Gastroesophageal sphincter (tissue), 4 donors: ENCODE measurements around the gene CIT. TPM values are rescaled to one million over a fixed set of nuclear protein-coding genes. Genes with fewer than 3 reads are reported as not detected.

Experiments used
- ATAC-seq: fragments of 150-250 bp; one replicate; pipeline ENCODE4 v1.9.1; 2016; ENCODE audit warnings: mild to moderate bottlenecking, moderate library complexity
- H3K27ac ChIP-seq, 4 donors: fragments of 200-600 bp; sonication (generic) in 3 of 4; 1 replicate in 3 of 4; 2 replicates in 1 of 4; pipeline ENCODE4 v1.5.1; 2016 to 2019
- H3K27me3 ChIP-seq: fragments of 200-600 bp; sonication (generic); one replicate; pipeline ENCODE4 v1.5.1; 2019
- H3K36me3 ChIP-seq, 2 donors: fragments of 200-600 bp; sonication (generic); one replicate each; pipeline ENCODE4 v1.5.1; 2019; ENCODE audit warnings: control low read depth in 1 of 2
- H3K4me1 ChIP-seq, 3 donors: fragments of 200-600 bp; sonication (generic); 1 replicate in 2 of 3; 2 replicates in 1 of 3; pipeline ENCODE4 v1.5.1; 2016 to 2019; ENCODE audit warnings: control low read depth in 2 of 3
- H3K4me3 ChIP-seq, 2 donors: fragments of 200-600 bp; sonication (generic); one replicate each; pipeline ENCODE4 v1.5.1; 2019; ENCODE audit warnings: mild to moderate bottlenecking in 1 of 2, moderate library complexity in 1 of 2
- H3K9me3 ChIP-seq, 3 donors: fragments of 200-600 bp; sonication (generic); one replicate each; pipeline ENCODE4 v1.5.1; 2017 to 2019; ENCODE audit warnings: control low read depth in 2 of 3
- EP300 ChIP-seq: sonication (generic); formaldehyde crosslinking; IDR thresholded peaks from one replicate; pipeline ENCODE4 v1.6.1; 2017; ENCODE audit warnings: antibody characterized with exemption, mild to moderate bottlenecking
- POLR2A ChIP-seq, 2 donors: fragments of 450-650 bp; IDR thresholded peaks; one replicate each; pipeline ENCODE4 v1.6.1; 2017; ENCODE audit warnings: antibody characterized with exemption in 2 of 2, mild to moderate bottlenecking in 2 of 2, moderate library complexity in 1 of 2
- POLR2AphosphoS5 ChIP-seq: sonication (generic); formaldehyde crosslinking; IDR thresholded peaks from one replicate; pipeline ENCODE4 v1.6.1; 2017; ENCODE audit warnings: antibody characterized with exemption
- WGBS, 2 donors: methylation state at CpG; one replicate each; pipeline ENCODE4 v1.1.5; 2018; ENCODE audit warnings: low coverage in 1 of 2; 5-methylcytosine and 5-hydroxymethylcytosine counted together
- total RNA-seq, 4 donors: library from RNA; depleted of rRNA; stranded (reverse); fragments of >200 nt; gene quantifications; one replicate each; pipeline ENCODE4 v1.1.0, GENCODE V29; 2016
- TF ChIP-seq, protein P1 (sequence below), 4 experiments: fragments of 200-600 bp in 2 of 4; fragments of 450-650 bp in 2 of 4; sonication (generic) in 1 of 4; IDR thresholded peaks; one replicate each; pipeline ENCODE4 v1.5.1; 2017 to 2019; ENCODE audit warnings: antibody characterized with exemption in 4 of 4, mild to moderate bottlenecking in 2 of 4, moderate library complexity in 2 of 4

The CIT gene
- total RNA-seq, 4 donors from 2014 or later: 3.8 to 9.7 (median 6.6) TPM

DNA sequence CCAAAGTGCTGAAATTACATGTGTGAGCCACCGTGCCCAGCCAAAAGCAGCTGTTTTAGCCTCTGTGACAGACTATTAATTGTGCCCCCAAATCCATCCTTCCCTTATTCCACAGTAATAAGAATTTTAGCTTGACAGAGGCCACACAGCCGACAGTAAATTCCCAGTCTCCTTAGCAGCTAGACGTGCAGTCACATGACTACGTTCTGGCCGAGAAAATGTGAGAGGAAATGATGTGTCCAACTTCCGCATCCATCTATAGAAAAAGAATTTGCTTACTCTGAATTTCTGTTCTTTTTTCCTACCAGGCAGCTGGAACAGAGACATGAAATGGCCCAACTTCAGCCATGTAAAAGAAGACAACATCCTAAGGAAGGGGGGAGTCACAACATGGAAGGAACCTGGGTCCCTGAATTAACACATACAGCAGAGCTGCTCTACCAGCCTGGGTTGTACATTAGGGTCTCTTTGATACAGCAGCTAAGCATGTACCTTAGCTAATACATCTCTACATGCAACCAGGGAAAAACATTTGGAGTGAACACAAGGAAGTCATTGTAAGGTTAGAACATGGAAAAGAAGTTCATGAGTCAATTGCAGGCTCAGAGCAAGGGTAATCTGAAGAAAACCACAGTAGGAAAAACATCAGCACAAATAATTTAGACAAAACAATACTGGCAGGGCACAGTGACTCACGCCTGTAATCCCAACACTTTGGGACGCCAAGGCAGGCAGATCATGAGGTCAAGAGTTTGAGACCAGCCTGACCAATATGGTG is 35.5 kb downstream of the CIT start:
- TF ChIP-seq EP300: no peak
- TF ChIP-seq POLR2AphosphoS5: no peak
- no peak for TF ChIP-seq POLR2A (IDR thresholded peaks at IDR 0.05)
- TF ChIP-seq, protein P1, sequence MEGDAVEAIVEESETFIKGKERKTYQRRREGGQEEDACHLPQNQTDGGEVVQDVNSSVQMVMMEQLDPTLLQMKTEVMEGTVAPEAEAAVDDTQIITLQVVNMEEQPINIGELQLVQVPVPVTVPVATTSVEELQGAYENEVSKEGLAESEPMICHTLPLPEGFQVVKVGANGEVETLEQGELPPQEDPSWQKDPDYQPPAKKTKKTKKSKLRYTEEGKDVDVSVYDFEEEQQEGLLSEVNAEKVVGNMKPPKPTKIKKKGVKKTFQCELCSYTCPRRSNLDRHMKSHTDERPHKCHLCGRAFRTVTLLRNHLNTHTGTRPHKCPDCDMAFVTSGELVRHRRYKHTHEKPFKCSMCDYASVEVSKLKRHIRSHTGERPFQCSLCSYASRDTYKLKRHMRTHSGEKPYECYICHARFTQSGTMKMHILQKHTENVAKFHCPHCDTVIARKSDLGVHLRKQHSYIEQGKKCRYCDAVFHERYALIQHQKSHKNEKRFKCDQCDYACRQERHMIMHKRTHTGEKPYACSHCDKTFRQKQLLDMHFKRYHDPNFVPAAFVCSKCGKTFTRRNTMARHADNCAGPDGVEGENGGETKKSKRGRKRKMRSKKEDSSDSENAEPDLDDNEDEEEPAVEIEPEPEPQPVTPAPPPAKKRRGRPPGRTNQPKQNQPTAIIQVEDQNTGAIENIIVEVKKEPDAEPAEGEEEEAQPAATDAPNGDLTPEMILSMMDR (IDR thresholded peaks at IDR 0.05): no peak
- H3K9me3 ChIP-seq: peaks cover 0 to 11% (median 0%) of the 10 kb centered on the region in 3 donors
- no peak for ATAC-seq
- H3K4me1 ChIP-seq: no peaks in the 10 kb centered on the region
- H3K27ac ChIP-seq: no peak overlapping the region
- 84 to 88% methylated on average over 1 to 7 of the region's 8 CpGs for WGBS, 2 donors
- no peak overlapping the region for H3K4me3 ChIP-seq
- no peaks in the 10 kb centered on the region for H3K36me3 ChIP-seq
- no peaks in the 10 kb centered on the region for H3K27me3 ChIP-seq

- Histone ChIP-seq H3K4me1 (no peaks in the 10 kb centered on the region), H3K4me3 (no peak overlapping the region), H3K27me3 (no peaks in the 10 kb centered on the region), H3K27ac (no peak overlapping the region), H3K9me3 (peaks cover 0 to 11% (median 0%) of the 10 kb centered on the region in 3 donors), H3K36me3 (no peaks in the 10 kb centered on the region)
- WGBS, 2 donors: 92 to 96% methylated on average over 3 of the region's 3 CpGs
- TF ChIP-seq EP300 (no peak), POLR2AphosphoS5 (no peak), POLR2A (IDR thresholded peaks at IDR 0.05) (no peak)
- TF ChIP-seq, protein P1 (IDR thresholded peaks at IDR 0.05): no peak
- no peak for ATAC-seq
Observed at GRCh38 chr12:119840582-119840981, 36.5 kb downstream of the CIT start.

DNA sequence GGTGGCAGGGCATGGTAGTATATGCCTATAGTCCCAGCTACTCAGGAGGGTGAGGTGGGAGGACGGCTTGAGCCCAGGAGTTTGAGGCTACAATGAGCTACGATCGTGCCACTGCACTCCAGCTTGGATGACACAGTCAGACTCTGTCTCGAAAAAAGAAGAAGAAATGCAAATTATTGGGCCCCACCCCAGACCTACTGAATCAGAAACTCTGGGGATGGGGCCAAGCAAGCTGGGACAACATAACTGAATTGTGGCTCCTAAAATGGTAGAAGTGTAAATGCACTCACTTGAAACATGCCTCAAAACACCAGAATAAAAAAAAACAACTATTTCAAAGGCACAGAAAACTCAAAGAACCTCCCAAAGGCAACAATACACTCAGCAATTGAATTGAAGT is 37.0 kb downstream of the CIT start:
- no peaks in the 10 kb centered on the region for H3K4me1 ChIP-seq
- H3K4me3 ChIP-seq: no peak overlapping the region
- H3K9me3 ChIP-seq: peaks cover 0 to 11% (median 0%) of the 10 kb centered on the region in 3 donors
- no peaks in the 10 kb centered on the region for H3K27me3 ChIP-seq
- TF ChIP-seq, protein P1 (IDR thresholded peaks at IDR 0.05): no peak
- TF ChIP-seq EP300 (no peak), POLR2AphosphoS5 (no peak), POLR2A (IDR thresholded peaks at IDR 0.05) (no peak)
- H3K36me3 ChIP-seq: no peaks in the 10 kb centered on the region
- WGBS, 2 donors: 80 to 100% methylated on average over 2 to 4 of the region's 4 CpGs
- H3K27ac ChIP-seq: no peak overlapping the region
- ATAC-seq: no peak

GRCh38 chr12:119838826-119839600 is 38.1 kb downstream of the CIT start:
- TF ChIP-seq EP300: no peak
- TF ChIP-seq POLR2A (IDR thresholded peaks at IDR 0.05): no peak
- TF ChIP-seq, protein P1 (IDR thresholded peaks at IDR 0.05): no peak
- TF ChIP-seq POLR2AphosphoS5: no peak
- ATAC-seq: no peak
- H3K27ac ChIP-seq: no peak overlapping the region
- no peak overlapping the region for H3K4me3 ChIP-seq
- 91 to 93% methylated on average over 12 to 13 of the region's 14 CpGs for whole genome bisulfite sequencing, 2 donors
- no peaks in the 10 kb centered on the region for H3K36me3 ChIP-seq
- no peaks in the 10 kb centered on the region for H3K4me1 ChIP-seq
- H3K27me3 ChIP-seq: no peaks in the 10 kb centered on the region
- H3K9me3 ChIP-seq: peaks cover 0 to 11% (median 0%) of the 10 kb centered on the region in 3 donors
